IPS-15b (cell line): ENCODE results near the gene IL1R2.

Experiments used
- H3K27me3 ChIP-seq: one replicate; pipeline ENCODE4 v1.6.1; 2013; ENCODE audit warnings: low read length; ENCODE audit not compliant: control insufficient read depth, insufficient read depth
- H3K36me3 ChIP-seq: one replicate; pipeline ENCODE4 v1.6.1; 2013; ENCODE audit warnings: low read length; ENCODE audit not compliant: control insufficient read depth, insufficient read depth
- H3K4me1 ChIP-seq: one replicate; pipeline ENCODE4 v1.6.1; 2013; ENCODE audit warnings: mild to moderate bottlenecking, low read length; ENCODE audit not compliant: control insufficient read depth, insufficient read depth
- H3K4me3 ChIP-seq: one replicate; pipeline ENCODE4 v1.5.1; 2013; ENCODE audit warnings: low read depth, low read length
- H3K9ac ChIP-seq: one replicate; pipeline ENCODE4 v1.6.1; 2013; ENCODE audit warnings: low read depth, mild to moderate bottlenecking, low read length
- H3K9me3 ChIP-seq: one replicate; pipeline ENCODE4 v1.6.1; 2013; ENCODE audit warnings: mild to moderate bottlenecking, low read length; ENCODE audit not compliant: control insufficient read depth, insufficient read depth

The IL1R2 gene

DNA sequence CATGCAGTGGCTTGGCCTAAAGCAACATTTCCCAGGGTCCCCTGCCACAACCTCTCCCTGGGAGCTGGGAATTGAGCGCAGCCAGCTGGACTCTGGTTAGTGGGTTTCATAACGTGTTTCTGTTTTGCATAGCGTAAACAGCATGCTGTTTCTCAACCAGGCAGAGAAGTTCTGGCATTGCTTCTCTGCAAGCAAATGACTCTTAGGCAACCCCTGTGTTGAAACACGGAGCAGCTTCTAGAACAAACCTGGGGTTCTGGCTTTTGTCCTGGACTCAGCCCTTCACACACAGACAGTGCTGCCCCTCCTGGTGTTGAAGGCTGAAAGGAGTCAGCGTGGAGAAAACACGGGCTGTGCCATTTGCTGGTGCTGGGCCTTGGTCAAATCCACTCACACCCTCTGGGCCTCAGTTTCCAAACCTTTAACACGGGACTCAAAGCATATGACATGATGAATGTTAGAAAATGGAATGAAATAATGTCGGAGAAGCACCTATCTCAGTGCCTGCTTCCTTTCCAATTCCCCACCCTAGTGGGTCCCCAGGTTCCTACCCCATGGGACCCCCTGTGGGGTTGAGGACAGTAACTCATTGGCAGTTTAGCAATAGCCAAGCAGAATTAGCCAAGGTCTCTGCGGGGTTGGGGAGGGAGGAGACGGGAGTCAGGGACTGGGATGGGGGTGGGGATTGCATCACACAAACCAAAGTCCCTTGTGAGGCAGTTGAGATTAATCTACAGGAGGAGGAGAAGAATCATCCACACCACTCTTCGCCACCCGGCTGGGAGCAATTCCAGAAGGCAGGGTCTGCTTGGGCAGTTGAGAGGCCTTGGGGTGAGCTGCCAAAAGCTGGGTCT, 30.2 kb upstream of the IL1R2 start:
- H3K9me3 ChIP-seq = peaks cover 7% of the 10 kb centered on the region
- no peak overlapping the region for H3K4me3 ChIP-seq
- no peak overlapping the region for H3K9ac ChIP-seq
- H3K36me3 ChIP-seq = no peaks in the 10 kb centered on the region
- no peaks in the 10 kb centered on the region for H3K27me3 ChIP-seq
- H3K4me1 ChIP-seq = no peaks in the 10 kb centered on the region

DNA sequence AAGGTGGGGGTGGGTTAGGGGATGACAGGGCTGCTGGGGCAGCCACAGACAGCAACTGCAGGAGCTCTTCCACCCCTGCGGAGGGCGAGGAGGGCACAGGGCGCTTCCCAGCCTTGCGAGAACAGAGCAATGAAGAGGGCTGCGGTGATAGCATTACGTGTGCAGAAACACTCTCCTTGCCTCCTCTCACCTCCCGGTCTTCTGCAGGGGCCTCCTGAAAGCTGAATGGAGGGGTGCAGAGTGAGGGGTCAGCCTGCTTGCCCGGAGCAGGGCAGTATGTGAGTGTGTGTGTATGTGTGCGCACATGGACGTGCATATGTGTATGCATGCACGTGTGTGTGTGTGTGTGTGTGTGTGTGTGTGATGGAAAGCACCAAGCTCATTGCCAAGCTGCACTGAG, 29.5 kb upstream of the IL1R2 start:
- Histone ChIP-seq H3K4me3 (no peak overlapping the region), H3K9me3 (peaks cover 7% of the 10 kb centered on the region), H3K36me3 (no peaks in the 10 kb centered on the region), H3K4me1 (no peaks in the 10 kb centered on the region), H3K9ac (no peak overlapping the region), H3K27me3 (no peaks in the 10 kb centered on the region)

DNA sequence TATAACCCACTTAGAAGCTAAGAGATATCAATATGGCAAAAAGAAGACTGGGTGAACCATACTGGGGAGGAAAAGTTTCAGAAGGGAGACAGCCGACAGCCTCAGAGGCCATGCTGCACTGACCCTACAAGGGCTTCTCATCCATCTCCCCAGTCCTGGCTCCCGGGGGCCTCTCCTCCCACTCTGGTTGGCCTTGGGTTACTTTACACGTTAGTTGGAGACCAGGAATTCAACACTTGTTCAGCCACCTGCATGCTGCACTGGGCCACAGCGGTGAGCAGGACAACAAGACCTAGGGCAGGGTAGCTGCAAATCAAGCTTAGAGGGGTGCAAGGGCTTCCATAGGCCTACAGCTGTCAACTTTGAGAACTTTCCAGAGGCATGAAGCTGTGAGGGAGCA, 28.6 kb upstream of the IL1R2 start:
- Histone ChIP-seq H3K4me1 (no peaks in the 10 kb centered on the region), H3K9ac (no peak overlapping the region), H3K4me3 (no peak overlapping the region), H3K9me3 (peaks cover under 1% of the 10 kb centered on the region), H3K36me3 (no peaks in the 10 kb centered on the region), H3K27me3 (no peaks in the 10 kb centered on the region)

- Histone ChIP-seq H3K4me3 (no peak overlapping the region), H3K4me1 (no peaks in the 10 kb centered on the region), H3K36me3 (no peaks in the 10 kb centered on the region), H3K9ac (no peak overlapping the region), H3K27me3 (no peaks in the 10 kb centered on the region), H3K9me3 (peaks cover 3% of the 10 kb centered on the region)
Observed at GRCh38 chr2:101967826-101968513, 23.8 kb upstream of the IL1R2 start.

DNA sequence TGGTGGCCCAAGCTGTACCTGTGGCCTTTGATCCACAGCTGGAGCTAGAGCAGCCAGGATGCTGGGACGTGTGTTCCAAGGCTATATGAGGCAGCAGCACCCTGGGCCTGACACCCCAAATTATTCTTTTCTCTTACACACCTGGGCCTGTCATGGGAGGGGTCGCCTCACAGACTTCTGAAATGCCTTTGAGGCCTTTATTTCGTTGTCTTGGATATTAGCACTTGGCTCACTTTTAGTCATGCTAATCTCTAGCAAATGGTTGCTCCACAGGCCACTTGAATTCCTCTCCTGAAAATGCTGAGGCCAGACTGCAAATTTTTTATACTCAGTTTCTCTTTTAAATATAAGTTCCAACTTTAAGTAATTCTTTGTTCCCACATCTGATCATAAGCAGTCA, 22.0 kb upstream of the IL1R2 start:
- Histone ChIP-seq H3K4me1 (peaks cover 2% of the 10 kb centered on the region), H3K4me3 (no peak overlapping the region), H3K9ac (no peak overlapping the region), H3K36me3 (no peaks in the 10 kb centered on the region), H3K9me3 (peaks cover 3% of the 10 kb centered on the region), H3K27me3 (no peaks in the 10 kb centered on the region)

- Histone ChIP-seq H3K9ac (no peak overlapping the region), H3K27me3 (no peaks in the 10 kb centered on the region), H3K9me3 (peaks cover 3% of the 10 kb centered on the region), H3K4me3 (no peak overlapping the region), H3K4me1 (peaks cover 4% of the 10 kb centered on the region), H3K36me3 (no peaks in the 10 kb centered on the region)
Observed at GRCh38 chr2:101970901-101971300, 20.9 kb upstream of the IL1R2 start.

DNA sequence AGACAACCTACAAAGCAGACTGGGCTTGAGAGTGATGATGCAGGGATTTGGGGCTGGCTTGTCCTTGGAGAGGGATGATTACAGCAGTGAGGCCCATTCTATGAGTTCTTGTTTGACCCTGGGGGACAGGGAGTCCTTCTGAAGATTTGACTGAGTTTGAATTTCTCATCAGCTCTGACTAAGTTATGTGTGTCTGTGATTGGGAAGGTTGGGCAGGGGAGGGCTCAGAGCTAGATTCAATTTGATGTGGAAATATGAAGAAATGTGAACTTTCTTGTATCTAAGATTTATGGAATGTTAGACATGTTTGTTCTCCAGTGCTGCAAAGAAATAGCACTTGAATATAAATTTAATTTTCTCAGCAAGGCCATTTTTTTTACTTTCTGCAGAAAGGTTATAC, 19.9 kb upstream of the IL1R2 start:
- H3K9ac ChIP-seq = no peak overlapping the region
- H3K27me3 ChIP-seq = no peaks in the 10 kb centered on the region
- no peaks in the 10 kb centered on the region for H3K36me3 ChIP-seq
- H3K4me1 ChIP-seq = peaks cover 4% of the 10 kb centered on the region
- H3K4me3 ChIP-seq = no peak overlapping the region
- peaks cover 3% of the 10 kb centered on the region for H3K9me3 ChIP-seq

GRCh38 chr2:101972621-101973434, 18.9 kb upstream of the IL1R2 start:
- Histone ChIP-seq H3K36me3 (no peaks in the 10 kb centered on the region), H3K4me1 (peaks cover 4% of the 10 kb centered on the region), H3K9me3 (peaks cover 3% of the 10 kb centered on the region), H3K9ac (no peak overlapping the region), H3K27me3 (no peaks in the 10 kb centered on the region), H3K4me3 (no peak overlapping the region)

DNA sequence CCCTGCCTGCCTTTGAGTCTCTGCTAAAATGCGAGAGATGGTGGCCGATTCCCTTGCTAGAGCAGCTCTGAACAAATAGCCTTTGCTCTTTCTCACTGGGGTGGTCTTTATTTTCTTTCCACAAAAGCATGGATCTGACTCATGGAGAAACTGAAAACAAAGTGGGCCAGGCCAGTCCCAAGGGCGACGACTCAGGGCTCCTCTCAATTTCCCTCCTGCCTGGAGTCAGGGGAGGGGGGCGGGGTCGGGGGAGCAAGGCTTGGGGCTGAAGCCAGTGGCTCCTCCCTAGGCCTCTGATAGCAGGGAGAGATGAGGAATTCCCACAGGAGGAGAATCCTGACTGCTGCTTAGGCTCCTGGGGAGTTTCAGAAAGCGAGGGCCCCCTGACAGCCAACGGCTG, 17.1 kb upstream of the IL1R2 start:
- H3K9me3 ChIP-seq = no peaks in the 10 kb centered on the region
- H3K27me3 ChIP-seq = no peaks in the 10 kb centered on the region
- peaks cover 4% of the 10 kb centered on the region for H3K4me1 ChIP-seq
- H3K9ac ChIP-seq = no peak overlapping the region
- no peaks in the 10 kb centered on the region for H3K36me3 ChIP-seq
- no peak overlapping the region for H3K4me3 ChIP-seq

GRCh38 chr2:101975171-101975870, 16.4 kb upstream of the IL1R2 start:
- H3K9ac ChIP-seq = no peak overlapping the region
- no peaks in the 10 kb centered on the region for H3K27me3 ChIP-seq
- no peaks in the 10 kb centered on the region for H3K36me3 ChIP-seq
- peaks cover 4% of the 10 kb centered on the region for H3K4me1 ChIP-seq
- no peaks in the 10 kb centered on the region for H3K9me3 ChIP-seq
- no peak overlapping the region for H3K4me3 ChIP-seq

- H3K4me3 ChIP-seq = no peak overlapping the region
- H3K9me3 ChIP-seq = no peaks in the 10 kb centered on the region
- H3K9ac ChIP-seq = no peak overlapping the region
- peaks cover 4% of the 10 kb centered on the region for H3K4me1 ChIP-seq
- H3K27me3 ChIP-seq = no peaks in the 10 kb centered on the region
- H3K36me3 ChIP-seq = no peaks in the 10 kb centered on the region
Observed at GRCh38 chr2:101976891-101977290, 14.9 kb upstream of the IL1R2 start.
